Astrocyte (in vitro differentiated cells and primary cell): Measurements from ENCODE around the gene CADPS. TPM values are rescaled to one million over a fixed set of nuclear protein-coding genes. Genes with fewer than 3 reads are reported as not detected.

Source experiments
- DNase-seq: peaks from one replicate; pipeline ENCODE4 v3.0.0-alpha.2; 2010; ENCODE audit warnings: low read depth
- FAIRE-seq: peaks from 2 replicates; lab custom pipeline; 2011; peaks lifted over from hg19 to GRCh38; lab: Jason Lieb, UNC
- H2AFZ ChIP-seq: 2 replicates; pipeline ENCODE4 v1.6.0; 2012; ENCODE audit warnings: low read depth, low read length, inconsistent platforms
- H3K27ac ChIP-seq: 2 replicates; pipeline ENCODE4 v1.5.1; 2011; ENCODE audit warnings: low read depth, low read length, inconsistent platforms
- H3K27me3 ChIP-seq: 2 replicates; pipeline ENCODE4 v1.6.0; 2011; ENCODE audit warnings: low read length, inconsistent platforms; ENCODE audit not compliant: insufficient read depth
- H3K36me3 ChIP-seq: 2 replicates; pipeline ENCODE4 v1.5.1; 2011; ENCODE audit warnings: low read length, inconsistent platforms; ENCODE audit not compliant: insufficient read depth
- H3K4me1 ChIP-seq: 2 replicates; pipeline ENCODE4 v1.5.1; 2011; ENCODE audit warnings: low read length, inconsistent platforms; ENCODE audit not compliant: insufficient read depth
- H3K4me2 ChIP-seq: 2 replicates; pipeline ENCODE4 v1.6.0; 2012; ENCODE audit warnings: low read length, inconsistent platforms
- H3K4me3 ChIP-seq: 2 replicates; pipeline ENCODE4 v1.5.1; 2011; ENCODE audit warnings: low read depth, mild to moderate bottlenecking, low read length, inconsistent platforms; ENCODE audit not compliant: insufficient read depth
- H3K79me2 ChIP-seq: 2 replicates; pipeline ENCODE4 v1.6.0; 2012; ENCODE audit warnings: mild to moderate bottlenecking, low read length, inconsistent platforms; ENCODE audit not compliant: insufficient read depth
- H3K9ac ChIP-seq: 2 replicates; pipeline ENCODE4 v1.6.0; 2012; ENCODE audit warnings: mild to moderate bottlenecking, low read length, inconsistent platforms
- H3K9me3 ChIP-seq: 2 replicates; pipeline ENCODE4 v1.5.1; 2012; ENCODE audit warnings: low read depth, mild to moderate bottlenecking, low read length, inconsistent platforms; ENCODE audit not compliant: insufficient read depth
- H4K20me1 ChIP-seq: 2 replicates; pipeline ENCODE4 v1.6.0; 2012; ENCODE audit warnings: low read length, inconsistent platforms; ENCODE audit not compliant: insufficient read depth
- H3K27ac Mint-ChIP-seq: one replicate; pipeline ENCODE4 v1.8.0; 2021; ENCODE audit warnings: mild to moderate bottlenecking, mixed read lengths; ENCODE audit not compliant: unreplicated experiment
- H3K27me3 Mint-ChIP-seq: one replicate; pipeline ENCODE4 v1.8.0; 2021; ENCODE audit warnings: low read depth, mixed read lengths; ENCODE audit not compliant: unreplicated experiment
- H3K36me3 Mint-ChIP-seq: one replicate; pipeline ENCODE4 v1.8.0; 2021; ENCODE audit warnings: low read depth, mixed read lengths; ENCODE audit not compliant: unreplicated experiment
- H3K4me1 Mint-ChIP-seq: one replicate; pipeline ENCODE4 v1.8.0; 2021; ENCODE audit warnings: low read depth, mixed read lengths; ENCODE audit not compliant: unreplicated experiment
- H3K4me3 Mint-ChIP-seq: one replicate; pipeline ENCODE4 v1.8.0; 2021; ENCODE audit warnings: mild to moderate bottlenecking, moderate library complexity, mixed read lengths; ENCODE audit not compliant: unreplicated experiment
- H3K9me3 Mint-ChIP-seq: one replicate; pipeline ENCODE4 v1.8.0; 2021; ENCODE audit warnings: mild to moderate bottlenecking, mixed read lengths; ENCODE audit not compliant: unreplicated experiment
- EZH2 ChIP-seq: IDR thresholded peaks from 2 replicates; pipeline ENCODE4 v1.6.1; 2012; ENCODE audit warnings: mild to moderate bottlenecking, low read length, inconsistent platforms; ENCODE audit not compliant: insufficient read depth
- total RNA-seq: library from RNA; stranded (reverse); gene quantifications from 2 replicates; pipeline ENCODE4 v1.2.1, GENCODE V29; 2021
- TF ChIP-seq, protein P1 (sequence below): IDR thresholded peaks from 2 replicates; pipeline ENCODE4 v1.5.1; 2011; ENCODE audit warnings: low read depth, mild to moderate bottlenecking, inconsistent platforms, low read length, moderate library complexity; ENCODE audit not compliant: insufficient read depth

Gene CADPS
- total RNA-seq, 1 donor from 2014 or later = 5.4 TPM

DNA sequence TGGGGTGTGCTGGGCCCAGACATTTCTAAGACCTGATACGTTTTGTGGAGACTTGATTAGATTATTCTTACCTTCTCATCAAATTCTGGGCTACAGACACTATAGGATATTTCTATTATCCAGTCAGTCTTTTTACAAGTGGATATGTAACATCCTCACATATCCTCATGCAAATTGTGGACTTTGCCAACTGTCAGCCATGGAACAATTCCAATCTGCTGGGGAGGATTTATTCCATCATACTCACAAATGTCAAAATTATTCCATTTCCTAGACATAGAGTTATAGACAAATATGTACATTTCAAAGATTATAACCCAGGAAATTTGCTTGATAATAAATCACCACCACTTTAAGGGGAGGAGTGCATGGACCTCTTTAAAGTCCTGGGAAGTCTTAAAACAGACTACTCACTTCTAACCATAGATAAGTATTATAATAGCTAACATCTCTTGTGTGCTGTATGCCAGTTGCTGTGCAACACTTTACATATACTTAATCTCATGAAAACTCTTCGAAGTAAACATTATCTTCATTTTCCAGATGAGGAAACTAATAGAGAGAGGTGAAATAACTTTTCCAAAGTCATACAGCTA is 44.4 kb downstream of the CADPS start:
- Histone ChIP-seq H3K4me1 (no peaks in the 10 kb centered on the region), H2AFZ (no peak overlapping the region), H3K27ac (no peak overlapping the region), H3K4me2 (no peak overlapping the region), H3K79me2 (no peaks in the 10 kb centered on the region), H4K20me1 (no peaks in the 10 kb centered on the region), H3K9ac (no peak overlapping the region), H3K27me3 (no peaks in the 10 kb centered on the region), H3K36me3 (no peaks in the 10 kb centered on the region), H3K4me3 (no peak overlapping the region), H3K9me3 (no peaks in the 10 kb centered on the region)
- H3K4me1 Mint-ChIP-seq = peaks cover 3% of the 10 kb centered on the region
- no peak overlapping the region for H3K4me3 Mint-ChIP-seq
- H3K27me3 Mint-ChIP-seq = peaks cover 5% of the 10 kb centered on the region
- H3K36me3 Mint-ChIP-seq = no peaks in the 10 kb centered on the region
- no peaks in the 10 kb centered on the region for H3K9me3 Mint-ChIP-seq
- no peak overlapping the region for H3K27ac Mint-ChIP-seq
- TF ChIP-seq EZH2 = no peak
- TF ChIP-seq, protein P1, sequence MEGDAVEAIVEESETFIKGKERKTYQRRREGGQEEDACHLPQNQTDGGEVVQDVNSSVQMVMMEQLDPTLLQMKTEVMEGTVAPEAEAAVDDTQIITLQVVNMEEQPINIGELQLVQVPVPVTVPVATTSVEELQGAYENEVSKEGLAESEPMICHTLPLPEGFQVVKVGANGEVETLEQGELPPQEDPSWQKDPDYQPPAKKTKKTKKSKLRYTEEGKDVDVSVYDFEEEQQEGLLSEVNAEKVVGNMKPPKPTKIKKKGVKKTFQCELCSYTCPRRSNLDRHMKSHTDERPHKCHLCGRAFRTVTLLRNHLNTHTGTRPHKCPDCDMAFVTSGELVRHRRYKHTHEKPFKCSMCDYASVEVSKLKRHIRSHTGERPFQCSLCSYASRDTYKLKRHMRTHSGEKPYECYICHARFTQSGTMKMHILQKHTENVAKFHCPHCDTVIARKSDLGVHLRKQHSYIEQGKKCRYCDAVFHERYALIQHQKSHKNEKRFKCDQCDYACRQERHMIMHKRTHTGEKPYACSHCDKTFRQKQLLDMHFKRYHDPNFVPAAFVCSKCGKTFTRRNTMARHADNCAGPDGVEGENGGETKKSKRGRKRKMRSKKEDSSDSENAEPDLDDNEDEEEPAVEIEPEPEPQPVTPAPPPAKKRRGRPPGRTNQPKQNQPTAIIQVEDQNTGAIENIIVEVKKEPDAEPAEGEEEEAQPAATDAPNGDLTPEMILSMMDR = no peak
- DNase-seq (no peak), FAIRE-seq (no peak)

- H3K9me3 Mint-ChIP-seq = no peaks in the 10 kb centered on the region
Observed at GRCh38 chr3:62827550-62827949, 47.7 kb downstream of the CADPS start.

More at GRCh38 chr3:62827550-62827949, 47.7 kb downstream of the CADPS start:
- H3K27ac Mint-ChIP-seq = no peak overlapping the region
- Histone ChIP-seq H3K79me2 (no peaks in the 10 kb centered on the region), H3K4me2 (no peak overlapping the region), H3K27me3 (no peaks in the 10 kb centered on the region), H3K27ac (no peak overlapping the region), H4K20me1 (no peaks in the 10 kb centered on the region), H3K36me3 (no peaks in the 10 kb centered on the region), H2AFZ (no peak overlapping the region), H3K4me3 (no peak overlapping the region), H3K9ac (no peak overlapping the region), H3K9me3 (no peaks in the 10 kb centered on the region), H3K4me1 (no peaks in the 10 kb centered on the region)
- H3K4me1 Mint-ChIP-seq = no peaks in the 10 kb centered on the region
- no peaks in the 10 kb centered on the region for H3K36me3 Mint-ChIP-seq
- no peak overlapping the region for H3K4me3 Mint-ChIP-seq
- TF ChIP-seq, protein P1 = no peak
- TF ChIP-seq EZH2 = no peak
- no peak for DNase-seq
- no peak for FAIRE-seq
- H3K27me3 Mint-ChIP-seq = peaks cover 3% of the 10 kb centered on the region
